ENCODE measurements around the gene TRMT61B. TPM values are rescaled to one million over a fixed set of nuclear protein-coding genes. Genes with fewer than 3 reads are reported as not detected.
A peak's percentile ranks its signal among the peaks of the same experiment; 100 is the strongest.

TRMT61B gene
- total and polyA plus RNA-seq, 2 donors (not counting 1 experiment from before 2014, with no cell fraction given), result 15.5 to 20.3 TPM

DNA sequence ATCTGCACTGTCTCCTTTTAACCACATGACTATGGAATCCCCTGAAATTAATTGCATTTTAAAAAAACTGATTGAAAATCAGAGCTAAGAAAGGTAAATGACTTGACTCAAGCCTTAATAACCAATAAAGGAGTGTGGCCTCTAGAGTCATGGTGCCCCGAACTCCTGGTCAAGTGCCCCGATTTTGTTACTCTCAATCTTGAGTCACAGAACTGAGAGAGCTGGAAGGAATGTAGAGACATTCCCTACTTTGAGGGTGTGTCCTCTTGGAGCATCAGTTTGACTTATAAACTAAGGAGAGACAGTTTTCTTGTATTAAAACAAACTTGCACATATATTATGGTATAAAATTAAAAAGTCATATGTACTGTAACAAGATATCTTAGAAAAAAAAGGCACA lies 26.8 kb upstream of the TRMT61B start:
- ATAC-seq (ENCODE audit: low read depth) (no peak), DNase-seq (no peak)
- peaks cover 51% of the 10 kb centered on the region for H4K20me1 ChIP-seq (ENCODE audit: control insufficient read depth, insufficient read depth, low read length, poor library complexity, severe bottlenecking)
- Mint-ChIP-seq H3K4me3 (no peak overlapping the region), H3K27ac (no peak overlapping the region), H3K27me3 (no peaks in the 10 kb centered on the region), H3K4me1 (peaks cover 56% of the 10 kb centered on the region), H3K9me3 (ENCODE audit: insufficient read depth) (no peaks in the 10 kb centered on the region)
- TF ChIP-seq, protein P1, sequence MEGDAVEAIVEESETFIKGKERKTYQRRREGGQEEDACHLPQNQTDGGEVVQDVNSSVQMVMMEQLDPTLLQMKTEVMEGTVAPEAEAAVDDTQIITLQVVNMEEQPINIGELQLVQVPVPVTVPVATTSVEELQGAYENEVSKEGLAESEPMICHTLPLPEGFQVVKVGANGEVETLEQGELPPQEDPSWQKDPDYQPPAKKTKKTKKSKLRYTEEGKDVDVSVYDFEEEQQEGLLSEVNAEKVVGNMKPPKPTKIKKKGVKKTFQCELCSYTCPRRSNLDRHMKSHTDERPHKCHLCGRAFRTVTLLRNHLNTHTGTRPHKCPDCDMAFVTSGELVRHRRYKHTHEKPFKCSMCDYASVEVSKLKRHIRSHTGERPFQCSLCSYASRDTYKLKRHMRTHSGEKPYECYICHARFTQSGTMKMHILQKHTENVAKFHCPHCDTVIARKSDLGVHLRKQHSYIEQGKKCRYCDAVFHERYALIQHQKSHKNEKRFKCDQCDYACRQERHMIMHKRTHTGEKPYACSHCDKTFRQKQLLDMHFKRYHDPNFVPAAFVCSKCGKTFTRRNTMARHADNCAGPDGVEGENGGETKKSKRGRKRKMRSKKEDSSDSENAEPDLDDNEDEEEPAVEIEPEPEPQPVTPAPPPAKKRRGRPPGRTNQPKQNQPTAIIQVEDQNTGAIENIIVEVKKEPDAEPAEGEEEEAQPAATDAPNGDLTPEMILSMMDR (IDR thresholded peaks at IDR 0.05), result no peak
- TF ChIP-seq EZH2 (IDR thresholded peaks at IDR 0.05; ENCODE audit: borderline replicate concordance, insufficient read depth, low read depth, low read length, poor library complexity, severe bottlenecking), result no peak
- intact Hi-C loops (cut with micrococcal nuclease), result loop anchor here (10.0 kb wide), 1 partner anchor 502 kb away; the partner anchor contains the start of gene FOSL2
- peaks cover 26 to 30% of the 10 kb centered on the region in 2 donors for H3K4me1 ChIP-seq (ENCODE audit: control insufficient read depth in 2 of 2, insufficient read depth in 2 of 2, low read length in 2 of 2)
- peak overlapping the region; percentile 82 for H3K4me2 ChIP-seq (replicated peaks; ENCODE audit: low read depth, low read length, poor library complexity, severe bottlenecking)
- H3K27me3 ChIP-seq (replicated peaks in 1 of 4; ENCODE audit: control extremely low read depth in 1 of 4, control insufficient read depth in 3 of 4, insufficient read depth in 4 of 4, low read length in 3 of 4), result no peaks in the 10 kb centered on the region
- no peak overlapping the region for H3K27ac ChIP-seq (ENCODE audit: low read length in 2 of 2)
- POLR2A ChIA-PET, result interaction anchor here (1.0 kb wide), 1 partner anchor 27 kb away, joined by 3 read pairs; the partner anchor contains the start of gene TRMT61B
- no peak overlapping the region for H3K9ac ChIP-seq (ENCODE audit: low read length)
- WGBS (ENCODE audit: insufficient coverage), result 64% methylated on average over 2 of the region's 2 CpGs
- peaks cover 0 to under 1% of the 10 kb centered on the region in 2 experiments for H3K36me3 ChIP-seq (replicated peaks in 1 of 2; ENCODE audit: control extremely low read depth in 1 of 2, control insufficient read depth in 1 of 2, extremely low read depth in 1 of 2, insufficient read depth in 2 of 2, low read length in 1 of 2)
- CTCF ChIA-PET, result interaction anchor here (1.7 to 2.2 kb wide), 2 partner anchors 26 to 303 kb away, joined by 3 to 10 read pairs; partner anchors contain the start of gene TRMT61B
- H3K9me3 ChIP-seq (ENCODE audit: control extremely low read depth in 1 of 3, control insufficient read depth in 2 of 3, insufficient read depth in 1 of 3, low read length in 2 of 3), result peaks cover 0 to 9% (median 0%) of the 10 kb centered on the region in 3 donors
- H3K79me2 ChIP-seq (ENCODE audit: control insufficient read depth, insufficient read depth, low read length), result peaks cover 77% of the 10 kb centered on the region
- no peak overlapping the region for H2AFZ ChIP-seq (ENCODE audit: insufficient read depth, low read depth, low read length, poor library complexity, severe bottlenecking)
- no peak overlapping the region for H3K4me3 ChIP-seq (ENCODE audit: control extremely low read depth in 1 of 5, extremely low read depth in 1 of 5, insufficient read depth in 1 of 5, low read depth in 2 of 5, low read length in 4 of 5)

DNA sequence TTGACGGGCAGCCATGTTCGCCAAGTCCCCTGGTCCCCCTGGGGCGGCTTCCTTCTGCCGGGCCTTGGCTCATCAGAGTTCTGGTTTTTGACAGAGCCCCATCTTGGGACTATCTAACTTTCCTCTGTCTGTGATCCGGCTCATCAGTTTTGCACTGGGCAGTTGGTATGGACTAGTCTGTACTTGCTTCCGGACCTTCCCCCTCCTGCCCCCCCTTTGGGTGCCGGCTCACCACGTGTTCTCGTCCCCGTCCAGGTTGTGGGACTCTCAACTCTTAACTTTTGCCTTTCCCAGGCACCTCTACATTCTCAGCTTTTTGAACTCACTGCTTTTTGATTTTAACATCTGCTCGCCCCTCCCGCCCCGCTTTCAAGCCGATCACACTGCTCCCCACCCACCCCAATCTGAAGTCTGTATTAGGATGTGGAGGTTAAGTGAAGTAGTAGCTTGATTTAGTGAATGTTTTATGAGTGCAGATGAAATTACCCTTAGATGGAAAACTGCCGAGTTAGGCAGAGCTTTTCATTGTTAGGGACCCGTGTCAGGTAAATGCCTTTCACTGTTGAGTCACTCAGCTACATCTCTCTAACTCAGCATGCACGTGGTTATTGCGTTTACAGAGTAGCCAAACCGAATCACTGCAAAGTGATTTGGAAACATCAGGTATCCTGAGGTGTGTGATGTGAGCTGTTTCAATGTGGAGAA lies 25.2 kb upstream of the TRMT61B start:
- H4K20me1 ChIP-seq (ENCODE audit: control insufficient read depth, insufficient read depth, low read length, poor library complexity, severe bottlenecking), result peaks cover 44% of the 10 kb centered on the region
- POLR2A ChIA-PET, result interaction anchor here (3.7 kb wide), 1 partner anchor 25 kb away, joined by 35 read pairs; the partner anchor contains the start of gene TRMT61B
- H3K4me1 Mint-ChIP-seq, result peaks cover 47% of the 10 kb centered on the region
- H3K4me2 ChIP-seq (replicated peaks; ENCODE audit: low read depth, low read length, poor library complexity, severe bottlenecking), result peak overlapping the region; percentile 82
- H3K79me2 ChIP-seq (ENCODE audit: control insufficient read depth, insufficient read depth, low read length), result peaks cover 64% of the 10 kb centered on the region
- H3K9me3 Mint-ChIP-seq (ENCODE audit: insufficient read depth), result no peaks in the 10 kb centered on the region
- peaks cover 0 to 9% (median 0%) of the 10 kb centered on the region in 3 donors for H3K9me3 ChIP-seq (ENCODE audit: control extremely low read depth in 1 of 3, control insufficient read depth in 2 of 3, insufficient read depth in 1 of 3, low read length in 2 of 3)
- TF ChIP-seq, protein P1 (IDR thresholded peaks at IDR 0.05), result no peak
- TF ChIP-seq EZH2 (IDR thresholded peaks at IDR 0.05; ENCODE audit: borderline replicate concordance, insufficient read depth, low read depth, low read length, poor library complexity, severe bottlenecking), result no peak
- H3K9ac ChIP-seq (ENCODE audit: low read length), result peak overlapping the region; percentile 97
- WGBS (ENCODE audit: insufficient coverage), result 0% methylated on average over 10 of the region's 19 CpGs
- H3K36me3 ChIP-seq (replicated peaks in 1 of 2; ENCODE audit: control extremely low read depth in 1 of 2, control insufficient read depth in 1 of 2, extremely low read depth in 1 of 2, insufficient read depth in 2 of 2, low read length in 1 of 2), result no peaks in the 10 kb centered on the region
- H3K27me3 Mint-ChIP-seq, result no peaks in the 10 kb centered on the region
- H3K27me3 ChIP-seq (replicated peaks in 1 of 4; ENCODE audit: control extremely low read depth in 1 of 4, control insufficient read depth in 3 of 4, insufficient read depth in 4 of 4, low read length in 3 of 4), result no peaks in the 10 kb centered on the region
- peak overlapping the region; percentile 26 to 81 for H3K27ac ChIP-seq (ENCODE audit: low read length in 2 of 2)
- CTCF ChIA-PET, result interaction anchor here (0.6 to 2.2 kb wide), 4 partner anchors 25 to 302 kb away, joined by 3 to 10 read pairs (median 4); partner anchors contain the start of genes PPP1CB and TRMT61B
- H3K4me3 Mint-ChIP-seq, result peak overlapping the region; percentile 90
- DNase-seq, result peak; percentile 10
- peak overlapping the region; percentile 64 to 89 (median 84) for H3K4me3 ChIP-seq (ENCODE audit: control extremely low read depth in 1 of 5, extremely low read depth in 1 of 5, insufficient read depth in 1 of 5, low read depth in 2 of 5, low read length in 4 of 5)
- H2AFZ ChIP-seq (ENCODE audit: insufficient read depth, low read depth, low read length, poor library complexity, severe bottlenecking), result peak overlapping the region; percentile 97
- ATAC-seq (ENCODE audit: low read depth), result no peak
- peaks cover 26 to 30% of the 10 kb centered on the region in 2 donors for H3K4me1 ChIP-seq (ENCODE audit: control insufficient read depth in 2 of 2, insufficient read depth in 2 of 2, low read length in 2 of 2)
- intact Hi-C loops (cut with micrococcal nuclease), result loop anchor here (2.0 to 10.0 kb wide), 2 partner anchors 501 to 1005 kb away; partner anchors contain the start of genes BABAM2, FOSL2 and RBKS
- H3K27ac Mint-ChIP-seq, result peak overlapping the region; percentile 83
